Prostate gland (tissue), 2 donors: ENCODE results near the gene NOXA1.

Experiments used
- CTCF ChIP-seq, 4 experiments: fragments of 200-600 bp in 2 of 4; fragments of 450-650 bp in 2 of 4; sonication (generic) in 2 of 4; IDR thresholded peaks; 1 replicate in 3 of 4; 2 replicates in 1 of 4; pipeline ENCODE4 v1.5.1; 2016 to 2019; ENCODE audit warnings: antibody characterized with exemption in 4 of 4, mild to moderate bottlenecking in 2 of 4, moderate library complexity in 2 of 4
- POLR2A ChIP-seq: fragments of 450-650 bp; IDR thresholded peaks from one replicate; pipeline ENCODE4 v1.6.1; 2016; ENCODE audit warnings: antibody characterized with exemption, mild to moderate bottlenecking

DNA sequence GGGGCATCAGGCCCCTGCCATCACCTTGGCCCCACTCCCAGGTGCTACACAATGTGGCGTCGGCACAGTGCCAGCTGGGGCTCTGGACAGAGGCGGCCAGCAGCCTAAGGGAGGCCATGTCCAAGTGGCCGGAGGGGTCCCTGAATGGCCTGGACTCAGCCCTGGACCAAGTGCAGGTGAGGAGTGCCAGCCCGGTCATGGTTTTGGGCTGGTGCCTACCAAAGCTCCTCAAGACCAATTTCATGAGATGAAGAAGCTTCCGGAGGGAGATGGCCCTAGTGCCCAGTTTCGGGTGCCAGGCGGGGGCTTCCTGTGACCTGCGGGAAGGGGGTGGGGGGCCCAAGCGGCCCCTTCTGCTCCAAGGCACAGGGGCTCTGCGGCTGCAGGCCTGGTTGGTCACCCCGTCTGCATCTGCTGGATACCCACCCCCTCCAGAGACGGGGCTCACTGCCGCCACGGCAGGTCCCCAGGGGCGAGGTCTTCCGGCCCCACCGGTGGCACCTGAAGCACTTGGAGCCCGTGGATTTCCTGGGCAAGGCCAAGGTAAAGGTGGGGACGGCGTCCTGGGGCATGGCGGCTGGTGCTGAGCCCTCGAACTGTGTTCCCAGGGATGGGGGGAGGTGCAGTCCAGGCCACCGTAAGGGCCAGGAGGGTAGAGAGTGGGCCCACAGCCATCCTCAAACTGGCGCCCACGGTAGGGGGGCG is 5.8 kb downstream of the NOXA1 start:
- TF ChIP-seq CTCF (IDR thresholded peaks at IDR 0.05) (no peak), POLR2A (no peak)
